AG04450 (cell line): ENCODE data around the gene TRIM22. TPM values are rescaled to one million over a fixed set of nuclear protein-coding genes. Genes with fewer than 3 reads are reported as not detected.

ENCODE experiments used
- CTCF ChIA-PET: fragments of 300-600, 350-600 bp; formaldehyde crosslinking; extraction: SDS; loops from one replicate; lab custom pipeline; 2022; ENCODE audit warnings: antibody characterized with exemption, inconsistent platforms; lab: Charles Lee
- POLR2A ChIA-PET: fragments of 350-600 bp; formaldehyde crosslinking; extraction: SDS; loops from one replicate; lab custom pipeline; 2021; ENCODE audit warnings: antibody characterized with exemption, inconsistent platforms; lab: Yijun Ruan, JAX
- DNase-seq: peaks from one replicate; pipeline ENCODE4 v3.0.0-alpha.2; 2011; ENCODE audit warnings: low read depth, low spot score
- H3K27ac ChIP-seq: one replicate; pipeline ENCODE4 v1.5.1; 2012; ENCODE audit warnings: low read depth, low read length, control low read depth
- H3K27me3 ChIP-seq: one replicate; pipeline ENCODE4 v1.6.0; 2012; ENCODE audit warnings: low read length; ENCODE audit not compliant: control insufficient read depth, insufficient read depth
- H3K4me3 ChIP-seq: 2 replicates; pipeline ENCODE4 v1.5.1; 2011; ENCODE audit warnings: mild to moderate bottlenecking, low read depth, low read length, control low read depth
- H3K9me3 ChIP-seq: 2 replicates; pipeline ENCODE4 v1.5.1; 2012; ENCODE audit warnings: low read length; ENCODE audit not compliant: control insufficient read depth, insufficient read depth
- polyA plus RNA-seq: library from polyadenylated mRNA; depleted of rRNA; stranded (reverse); fragments of >200 nt; gene quantifications from 2 replicates; pipeline ENCODE4 v1.2.3, GENCODE V29; 2011
- TF ChIP-seq, protein P1 (sequence below): IDR thresholded peaks from 2 replicates; pipeline ENCODE4 v1.5.1; 2011; ENCODE audit warnings: low read depth, low read length, control low read depth, inconsistent platforms

TRIM22 gene
- polyA plus RNA-seq, 1 experiment: 100 TPM

DNA sequence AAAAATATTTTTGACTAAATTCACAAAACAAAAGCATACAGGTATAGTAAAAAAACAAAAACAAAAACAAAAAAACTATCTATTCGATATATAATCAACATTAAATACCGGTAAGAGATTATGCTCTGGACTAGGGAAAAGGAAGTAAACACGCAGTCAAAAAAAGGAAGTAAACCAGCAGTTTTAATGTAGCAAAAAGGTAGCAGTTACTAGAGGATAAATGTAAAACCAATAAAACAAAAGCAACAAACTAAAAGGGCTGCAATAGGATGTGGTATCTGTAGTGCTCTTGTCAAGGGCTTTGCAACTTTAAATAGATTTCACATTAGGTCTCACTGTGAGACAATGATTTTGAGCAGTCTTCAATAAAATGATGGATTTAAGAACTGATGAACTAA is 2.4 kb downstream of the TRIM22 start:
- Histone ChIP-seq H3K9me3 (no peaks in the 10 kb centered on the region), H3K4me3 (no peak overlapping the region), H3K27me3 (no peaks in the 10 kb centered on the region), H3K27ac (no peak overlapping the region)
- DNase-seq: no peak
- TF ChIP-seq, protein P1, sequence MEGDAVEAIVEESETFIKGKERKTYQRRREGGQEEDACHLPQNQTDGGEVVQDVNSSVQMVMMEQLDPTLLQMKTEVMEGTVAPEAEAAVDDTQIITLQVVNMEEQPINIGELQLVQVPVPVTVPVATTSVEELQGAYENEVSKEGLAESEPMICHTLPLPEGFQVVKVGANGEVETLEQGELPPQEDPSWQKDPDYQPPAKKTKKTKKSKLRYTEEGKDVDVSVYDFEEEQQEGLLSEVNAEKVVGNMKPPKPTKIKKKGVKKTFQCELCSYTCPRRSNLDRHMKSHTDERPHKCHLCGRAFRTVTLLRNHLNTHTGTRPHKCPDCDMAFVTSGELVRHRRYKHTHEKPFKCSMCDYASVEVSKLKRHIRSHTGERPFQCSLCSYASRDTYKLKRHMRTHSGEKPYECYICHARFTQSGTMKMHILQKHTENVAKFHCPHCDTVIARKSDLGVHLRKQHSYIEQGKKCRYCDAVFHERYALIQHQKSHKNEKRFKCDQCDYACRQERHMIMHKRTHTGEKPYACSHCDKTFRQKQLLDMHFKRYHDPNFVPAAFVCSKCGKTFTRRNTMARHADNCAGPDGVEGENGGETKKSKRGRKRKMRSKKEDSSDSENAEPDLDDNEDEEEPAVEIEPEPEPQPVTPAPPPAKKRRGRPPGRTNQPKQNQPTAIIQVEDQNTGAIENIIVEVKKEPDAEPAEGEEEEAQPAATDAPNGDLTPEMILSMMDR: no peak
- CTCF ChIA-PET: no interaction called here
- POLR2A ChIA-PET: no interaction called here

DNA sequence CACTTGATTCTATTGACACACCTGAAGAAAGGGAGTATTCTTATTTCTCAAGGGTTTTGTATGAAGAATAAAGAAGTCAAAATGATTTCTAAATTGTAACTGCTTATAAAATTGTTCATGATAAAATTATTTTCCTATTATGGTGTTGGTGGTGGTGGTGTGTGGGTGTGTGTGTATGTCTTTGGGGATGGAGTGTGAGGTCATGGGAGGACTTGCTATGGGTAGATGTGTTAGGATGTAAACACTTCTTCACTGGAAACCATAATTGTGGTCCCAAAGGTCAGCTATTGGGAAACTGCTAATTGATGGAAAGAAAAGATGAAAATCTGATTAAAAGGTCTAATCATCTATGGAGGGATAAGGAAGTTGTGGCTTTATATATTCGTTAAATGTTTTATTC is 5.1 kb downstream of the TRIM22 start:
- CTCF ChIA-PET: interaction anchor here (0.7 to 1.9 kb wide), 2 partner anchors 10 kb away, joined by 4 to 7 read pairs; partner anchors contain the start of gene TRIM5
- POLR2A ChIA-PET: no interaction called here
- no peak overlapping the region for H3K27ac ChIP-seq
- TF ChIP-seq, protein P1: no peak
- H3K4me3 ChIP-seq: no peak overlapping the region
- H3K9me3 ChIP-seq: no peaks in the 10 kb centered on the region
- no peak for DNase-seq
- H3K27me3 ChIP-seq: no peaks in the 10 kb centered on the region

DNA sequence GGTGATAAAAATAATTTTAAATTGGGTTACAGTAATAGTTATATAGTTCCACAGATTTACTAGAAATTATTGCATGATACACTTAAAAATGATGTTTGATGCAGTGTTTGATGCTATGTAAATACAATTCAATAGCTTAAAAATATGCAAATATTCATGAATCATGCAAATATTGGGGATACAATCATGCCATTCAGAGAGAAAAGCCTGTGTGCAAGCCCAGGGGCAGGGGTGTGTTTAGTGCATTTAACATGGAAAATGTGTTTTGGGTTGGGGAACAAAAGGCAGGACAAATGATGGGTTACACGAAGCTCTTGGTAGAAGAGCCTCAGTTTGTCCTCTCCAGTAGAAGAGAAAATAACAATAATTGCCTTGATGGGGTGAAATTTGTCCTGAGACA is 6.0 kb downstream of the TRIM22 start:
- Histone ChIP-seq H3K27ac (no peak overlapping the region), H3K9me3 (no peaks in the 10 kb centered on the region), H3K27me3 (no peaks in the 10 kb centered on the region), H3K4me3 (no peak overlapping the region)
- CTCF ChIA-PET: interaction anchor here (0.7 to 1.1 kb wide), 3 partner anchors 11 to 219 kb away, joined by 3 to 4 read pairs (median 3); partner anchors contain the start of gene TRIM5
- TF ChIP-seq, protein P1: no peak
- POLR2A ChIA-PET: no interaction called here
- no peak for DNase-seq

DNA sequence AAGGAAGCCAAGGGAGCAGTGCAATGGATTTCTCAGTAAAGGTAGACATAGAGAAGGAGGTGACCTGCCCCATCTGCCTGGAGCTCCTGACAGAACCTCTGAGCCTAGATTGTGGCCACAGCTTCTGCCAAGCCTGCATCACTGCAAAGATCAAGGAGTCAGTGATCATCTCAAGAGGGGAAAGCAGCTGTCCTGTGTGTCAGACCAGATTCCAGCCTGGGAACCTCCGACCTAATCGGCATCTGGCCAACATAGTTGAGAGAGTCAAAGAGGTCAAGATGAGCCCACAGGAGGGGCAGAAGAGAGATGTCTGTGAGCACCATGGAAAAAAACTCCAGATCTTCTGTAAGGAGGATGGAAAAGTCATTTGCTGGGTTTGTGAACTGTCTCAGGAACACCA is 6.6 kb downstream of the TRIM22 start:
- H3K4me3 ChIP-seq: no peak overlapping the region
- CTCF ChIA-PET: interaction anchor here (0.7 to 1.1 kb wide), 2 partner anchors 96 to 220 kb away, joined by 3 read pairs; no protein-coding TSS in a partner anchor
- POLR2A ChIA-PET: no interaction called here
- no peaks in the 10 kb centered on the region for H3K27me3 ChIP-seq
- H3K9me3 ChIP-seq: no peaks in the 10 kb centered on the region
- TF ChIP-seq, protein P1: no peak
- H3K27ac ChIP-seq: no peak overlapping the region
- DNase-seq: no peak

DNA sequence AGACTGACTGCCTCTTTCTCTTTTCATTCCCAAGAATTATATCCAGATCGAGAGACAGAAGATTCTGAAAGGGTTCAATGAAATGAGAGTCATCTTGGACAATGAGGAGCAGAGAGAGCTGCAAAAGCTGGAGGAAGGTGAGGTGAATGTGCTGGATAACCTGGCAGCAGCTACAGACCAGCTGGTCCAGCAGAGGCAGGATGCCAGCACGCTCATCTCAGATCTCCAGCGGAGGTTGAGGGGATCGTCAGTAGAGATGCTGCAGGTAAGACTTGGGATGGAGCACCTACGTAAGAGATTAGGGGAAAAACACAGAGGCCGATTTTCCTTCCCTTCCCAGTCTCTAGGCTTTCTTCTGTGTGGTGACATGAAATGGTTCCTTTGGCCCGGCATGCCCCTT is 8.7 kb downstream of the TRIM22 start:
- Histone ChIP-seq H3K27ac (no peak overlapping the region), H3K4me3 (no peak overlapping the region), H3K27me3 (no peaks in the 10 kb centered on the region), H3K9me3 (no peaks in the 10 kb centered on the region)
- TF ChIP-seq, protein P1: no peak
- CTCF ChIA-PET: interaction anchor here (0.6 kb wide), 1 partner anchor 574 kb away, joined by 3 read pairs; no protein-coding TSS in a partner anchor
- POLR2A ChIA-PET: no interaction called here
- no peak for DNase-seq
